ENCODE data around the gene MKX. TPM values are rescaled to one million over a fixed set of nuclear protein-coding genes. Genes with fewer than 3 reads are reported as not detected.

The MKX gene
- total RNA-seq, 1 experiment from 2014 or later = 27.5 TPM

GRCh38 chr10:27771231-27771630, 25.6 kb upstream of the MKX start:
- Histone ChIP-seq H3K9me2 (ENCODE audit: insufficient read depth) (no peaks in the 10 kb centered on the region), H3K9ac (ENCODE audit: low read length) (no peak overlapping the region), H2AFZ (ENCODE audit: low read depth, low read length, poor library complexity, severe bottlenecking) (no peak overlapping the region), H3K4me2 (ENCODE audit: low read length) (no peak overlapping the region), H3K4me3 (replicated peaks in 1 of 2; ENCODE audit: low read depth in 1 of 2, low read length in 2 of 2) (no peak overlapping the region), H3K4me1 (ENCODE audit: control insufficient read depth in 1 of 2, insufficient read depth in 2 of 2, low read length in 2 of 2) (peaks cover 4 to 6% of the 10 kb centered on the region in 2 experiments; a peak in 2 of 4 replicates), H3K36me3 (ENCODE audit: control insufficient read depth in 1 of 2, insufficient read depth in 2 of 2, low read length in 2 of 2) (no peaks in the 10 kb centered on the region), H3K79me2 (ENCODE audit: insufficient read depth, low read length) (no peaks in the 10 kb centered on the region), H4K20me1 (ENCODE audit: insufficient read depth) (no peaks in the 10 kb centered on the region), H3K27ac (ENCODE audit: low read depth, low read length) (no peak overlapping the region), H3K9me3 (ENCODE audit: control insufficient read depth in 1 of 2, insufficient read depth in 1 of 2, low read depth in 1 of 2, low read length in 2 of 2) (no peaks in the 10 kb centered on the region), H3K27me3 (ENCODE audit: insufficient read depth, low read length) (no peaks in the 10 kb centered on the region)
- BruUV-seq (replicated peaks) = no TSS peak
- no peak for TF ChIP-seq FOSL1 (IDR thresholded peaks at IDR 0.05; ENCODE audit: low read depth)
- no peak for TF ChIP-seq ATF3 (IDR thresholded peaks at IDR 0.05)
- no peak for TF ChIP-seq SIN3A (IDR thresholded peaks at IDR 0.05; ENCODE audit: low read depth)
- no peak for TF ChIP-seq CBX3 (IDR thresholded peaks at IDR 0.05; ENCODE audit: low read depth)
- no peak for TF ChIP-seq ZNF274 (IDR thresholded peaks at IDR 0.05; ENCODE audit: low read depth, low read length)
- TF ChIP-seq POLR2AphosphoS5 (IDR thresholded peaks at IDR 0.05; ENCODE audit: low read depth, low read length) = no peak
- no peak for TF ChIP-seq RAD21 (IDR thresholded peaks at IDR 0.05; ENCODE audit: low read depth)
- no peak for TF ChIP-seq SRF (IDR thresholded peaks at IDR 0.05; ENCODE audit: low read depth)
- TF ChIP-seq ZBTB33 (IDR thresholded peaks at IDR 0.05; ENCODE audit: extremely low read depth, insufficient replicate concordance, low read length) = no peak
- TF ChIP-seq SP1 (IDR thresholded peaks at IDR 0.05; ENCODE audit: low read depth) = no peak
- no peak for TF ChIP-seq CEBPB (IDR thresholded peaks at IDR 0.05; ENCODE audit: low read depth)
- TF ChIP-seq YY1 (IDR thresholded peaks at IDR 0.05; ENCODE audit: extremely low read depth, insufficient replicate concordance, low read depth, low read length) = no peak
- DNase-seq (ENCODE audit: low read depth, low spot score) = no peak
- intact Hi-C loops (cut with micrococcal nuclease) = no loop called here
- RAD21 ChIA-PET (ENCODE audit: low non-redundant PET in 1 of 2, low total read pairs in 2 of 2, uncharacterized antibody in 2 of 2, unreplicated experiment in 2 of 2) = no interaction called here
- ATAC-seq = no peak
- CTCF ChIA-PET = no interaction called here
- POLR2A ChIA-PET = no interaction called here
